CD14-positive monocyte (primary cell): ENCODE measurements around the gene DNAAF5. TPM values are rescaled to one million over a fixed set of nuclear protein-coding genes. Genes with fewer than 3 reads are reported as not detected.

Source experiments
- DNase-seq, 3 donors: peaks; one replicate each; pipeline ENCODE4 v3.0.0-alpha.2; 2011 to 2022
- H2AFZ ChIP-seq: 2 replicates; pipeline ENCODE4 v1.6.0; 2012; ENCODE audit warnings: mild to moderate bottlenecking, low read depth, low read length, inconsistent platforms; ENCODE audit not compliant: insufficient read depth, poor library complexity, severe bottlenecking
- H3K27ac ChIP-seq, 2 donors: 1 replicate in 1 of 2; 2 replicates in 1 of 2; pipeline ENCODE4 v1.5.1; 2012 to 2013; ENCODE audit warnings: low read length in 2 of 2, control low read depth in 1 of 2, inconsistent platforms in 1 of 2, low read depth in 1 of 2, mild to moderate bottlenecking in 1 of 2
- H3K27me3 ChIP-seq, 2 donors: one replicate each; pipeline versions ENCODE4 v1.6.0 to v1.6.1; 2011 to 2013; ENCODE audit warnings: low read length in 2 of 2; ENCODE audit not compliant: control insufficient read depth in 2 of 2, insufficient read depth in 2 of 2
- H3K36me3 ChIP-seq, 2 donors: replicated peaks in 1 of 2; 1 replicate in 1 of 2; 2 replicates in 1 of 2; pipeline versions ENCODE4 v1.5.1 to v1.6.1; 2012 to 2013; ENCODE audit warnings: low read length in 2 of 2, control low read depth in 1 of 2, inconsistent platforms in 1 of 2, mild to moderate bottlenecking in 1 of 2; ENCODE audit not compliant: insufficient read depth in 2 of 2, control insufficient read depth in 1 of 2
- H3K4me1 ChIP-seq, 2 donors: 1 replicate in 1 of 2; 2 replicates in 1 of 2; pipeline versions ENCODE4 v1.5.1 to v1.6.1; 2012 to 2013; ENCODE audit warnings: low read length in 2 of 2, control low read depth in 1 of 2, inconsistent platforms in 1 of 2, mild to moderate bottlenecking in 1 of 2, moderate library complexity in 1 of 2; ENCODE audit not compliant: insufficient read depth in 2 of 2, control insufficient read depth in 1 of 2
- H3K4me2 ChIP-seq: replicated peaks from 2 replicates; pipeline ENCODE3; 2012; ENCODE audit warnings: low read length, moderate library complexity, mild to moderate bottlenecking; ENCODE audit not compliant: poor library complexity, severe bottlenecking; ENCODE audit errors: extremely low read depth
- H3K4me3 ChIP-seq, 3 experiments: fragments of 200-600 bp in 1 of 3; sonication (generic) in 1 of 3; replicated peaks in 1 of 3; 1 replicate in 2 of 3; 2 replicates in 1 of 3; pipeline ENCODE4 v1.5.1; 2011 to 2013; ENCODE audit warnings: low read length in 3 of 3, mild to moderate bottlenecking in 3 of 3, control low read depth in 2 of 3, low read depth in 2 of 3, inconsistent platforms in 1 of 3, moderate library complexity in 1 of 3
- H3K79me2 ChIP-seq: 2 replicates; pipeline ENCODE4 v1.6.0; 2012; ENCODE audit warnings: mild to moderate bottlenecking, control low read depth, inconsistent platforms, low read length, moderate library complexity; ENCODE audit not compliant: insufficient read depth
- H3K9ac ChIP-seq: 2 replicates; pipeline ENCODE4 v1.6.0; 2017; ENCODE audit warnings: low read length, mild to moderate bottlenecking; ENCODE audit not compliant: insufficient read depth, poor library complexity, severe bottlenecking
- H3K9me3 ChIP-seq, 2 donors: replicated peaks in 1 of 2; 1 replicate in 1 of 2; 2 replicates in 1 of 2; pipeline versions ENCODE4 v1.5.1 to v1.6.1; 2012 to 2013; ENCODE audit warnings: low read length in 2 of 2, control low read depth in 1 of 2; ENCODE audit not compliant: control insufficient read depth in 1 of 2, insufficient read depth in 1 of 2
- H4K20me1 ChIP-seq: 2 replicates; pipeline ENCODE4 v1.6.0; 2012; ENCODE audit warnings: mild to moderate bottlenecking, low read length, control low read depth, moderate library complexity; ENCODE audit not compliant: insufficient read depth
- H3K27ac Mint-ChIP-seq, 7 donors: one replicate each; pipeline ENCODE4 v1.8.0; 2020; ENCODE audit warnings: mild to moderate bottlenecking in 7 of 7, mixed read lengths in 7 of 7, moderate library complexity in 6 of 7, inconsistent platforms in 2 of 7
- H3K27me3 Mint-ChIP-seq, 3 donors: one replicate each; pipeline ENCODE4 v1.8.0; 2021 to 2022; ENCODE audit warnings: low read depth in 3 of 3, mild to moderate bottlenecking in 3 of 3, mixed read lengths in 3 of 3, moderate library complexity in 3 of 3, inconsistent platforms in 1 of 3
- H3K36me3 Mint-ChIP-seq, 2 donors: one replicate each; pipeline ENCODE4 v1.8.0; 2020; ENCODE audit warnings: mixed read lengths in 2 of 2, inconsistent platforms in 1 of 2, mild to moderate bottlenecking in 1 of 2
- H3K4me1 Mint-ChIP-seq: one replicate; pipeline ENCODE4 v1.8.0; 2020; ENCODE audit warnings: mild to moderate bottlenecking, mixed read lengths
- H3K4me3 Mint-ChIP-seq, 2 donors: one replicate each; pipeline ENCODE4 v1.8.0; 2020; ENCODE audit warnings: mild to moderate bottlenecking in 2 of 2, mixed read lengths in 2 of 2, moderate library complexity in 1 of 2
- H3K9me3 Mint-ChIP-seq, 7 donors: one replicate each; pipeline ENCODE4 v1.8.0; 2020 to 2022; ENCODE audit warnings: mixed read lengths in 7 of 7, mild to moderate bottlenecking in 6 of 7, moderate library complexity in 6 of 7, inconsistent platforms in 2 of 7
- WGBS: methylation state at CpG from one replicate; pipeline ENCODE4 v1.1.5; 2013; ENCODE audit warnings: missing lambda C conversion rate; ENCODE audit not compliant: insufficient coverage; 5-methylcytosine and 5-hydroxymethylcytosine counted together
- intact Hi-C, 2 donors: fragments of 100-400 bp; cut with micrococcal nuclease; formaldehyde crosslinking; loops; one replicate each; pipeline versions ENCODE4 v1.15.0 to v1.15.1; 2023
- polyA plus RNA-seq, 3 donors: library from polyadenylated mRNA; depleted of rRNA in 1 of 3; unstranded in 2 of 3; stranded (reverse) in 1 of 3; fragments of 300-500 nt in 2 of 3; fragments of >200 nt in 1 of 3; fragmentation: Illumina TruSeq in 2 of 3; gene quantifications; 1 replicate in 2 of 3; 2 replicates in 1 of 3; pipeline ENCODE4 v1.2.3, GENCODE V29; 2012 to 2021
- TF ChIP-seq, protein P1 (sequence below): fragments of 200-600 bp; IDR thresholded peaks from one replicate; pipeline ENCODE4 v1.8.0; 2022; ENCODE audit warnings: antibody characterized with exemption, mild to moderate bottlenecking

DNAAF5 gene
- polyA plus RNA-seq, 3 donors, result 1.2 to 9.6 (median 2.0) TPM

DNA sequence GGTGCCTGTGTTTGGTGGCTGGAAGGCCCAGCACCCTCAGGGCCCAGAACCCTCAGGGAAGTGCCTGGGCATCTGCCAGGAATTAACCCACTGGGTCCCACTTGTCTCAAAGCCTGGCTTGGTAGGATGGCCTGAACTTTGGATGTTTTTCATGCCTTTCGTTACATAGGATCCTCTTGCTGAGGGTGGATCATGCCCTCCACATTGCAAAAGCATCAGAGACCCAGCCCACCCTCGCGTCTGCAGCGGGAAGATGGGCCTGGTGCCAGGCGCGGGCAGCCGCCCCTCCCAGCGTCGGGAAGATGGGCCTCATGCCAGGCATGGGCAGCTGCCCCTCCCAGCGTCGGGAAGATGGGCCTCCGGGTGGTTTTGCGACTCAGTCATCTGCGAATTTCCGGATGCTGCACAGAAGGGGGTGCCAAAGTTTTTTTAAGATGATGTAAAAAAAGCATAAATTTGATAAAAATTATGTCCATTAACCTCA, 52.5 kb downstream of the DNAAF5 start:
- H2AFZ ChIP-seq, result no peak overlapping the region
- H3K27me3 ChIP-seq, result no peaks in the 10 kb centered on the region
- no peak overlapping the region for H3K4me3 Mint-ChIP-seq
- no peak overlapping the region for H3K4me2 ChIP-seq
- H3K79me2 ChIP-seq, result no peaks in the 10 kb centered on the region
- TF ChIP-seq, protein P1, sequence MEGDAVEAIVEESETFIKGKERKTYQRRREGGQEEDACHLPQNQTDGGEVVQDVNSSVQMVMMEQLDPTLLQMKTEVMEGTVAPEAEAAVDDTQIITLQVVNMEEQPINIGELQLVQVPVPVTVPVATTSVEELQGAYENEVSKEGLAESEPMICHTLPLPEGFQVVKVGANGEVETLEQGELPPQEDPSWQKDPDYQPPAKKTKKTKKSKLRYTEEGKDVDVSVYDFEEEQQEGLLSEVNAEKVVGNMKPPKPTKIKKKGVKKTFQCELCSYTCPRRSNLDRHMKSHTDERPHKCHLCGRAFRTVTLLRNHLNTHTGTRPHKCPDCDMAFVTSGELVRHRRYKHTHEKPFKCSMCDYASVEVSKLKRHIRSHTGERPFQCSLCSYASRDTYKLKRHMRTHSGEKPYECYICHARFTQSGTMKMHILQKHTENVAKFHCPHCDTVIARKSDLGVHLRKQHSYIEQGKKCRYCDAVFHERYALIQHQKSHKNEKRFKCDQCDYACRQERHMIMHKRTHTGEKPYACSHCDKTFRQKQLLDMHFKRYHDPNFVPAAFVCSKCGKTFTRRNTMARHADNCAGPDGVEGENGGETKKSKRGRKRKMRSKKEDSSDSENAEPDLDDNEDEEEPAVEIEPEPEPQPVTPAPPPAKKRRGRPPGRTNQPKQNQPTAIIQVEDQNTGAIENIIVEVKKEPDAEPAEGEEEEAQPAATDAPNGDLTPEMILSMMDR, result no peak
- peaks cover 0 to 3% (median 0%) of the 10 kb centered on the region in 3 donors for H3K27me3 Mint-ChIP-seq
- H3K27ac ChIP-seq, result no peak overlapping the region
- peaks cover 0 to 9% (median 5%) of the 10 kb centered on the region in 7 donors for H3K9me3 Mint-ChIP-seq
- intact Hi-C loops, result no loop called here
- no peak overlapping the region for H3K9ac ChIP-seq
- H3K4me1 Mint-ChIP-seq, result no peaks in the 10 kb centered on the region
- 77% methylated on average over 9 of the region's 15 CpGs for WGBS
- H3K36me3 ChIP-seq, result peaks cover 31 to 66% of the 10 kb centered on the region in 2 donors
- H3K9me3 ChIP-seq, result no peaks in the 10 kb centered on the region
- no peak for DNase-seq
- H3K27ac Mint-ChIP-seq, result no peak overlapping the region
- H3K4me3 ChIP-seq, result no peak overlapping the region
- H3K4me1 ChIP-seq, result no peaks in the 10 kb centered on the region
- no peaks in the 10 kb centered on the region for H4K20me1 ChIP-seq
- peaks cover 53 to 77% of the 10 kb centered on the region in 2 donors for H3K36me3 Mint-ChIP-seq

DNA sequence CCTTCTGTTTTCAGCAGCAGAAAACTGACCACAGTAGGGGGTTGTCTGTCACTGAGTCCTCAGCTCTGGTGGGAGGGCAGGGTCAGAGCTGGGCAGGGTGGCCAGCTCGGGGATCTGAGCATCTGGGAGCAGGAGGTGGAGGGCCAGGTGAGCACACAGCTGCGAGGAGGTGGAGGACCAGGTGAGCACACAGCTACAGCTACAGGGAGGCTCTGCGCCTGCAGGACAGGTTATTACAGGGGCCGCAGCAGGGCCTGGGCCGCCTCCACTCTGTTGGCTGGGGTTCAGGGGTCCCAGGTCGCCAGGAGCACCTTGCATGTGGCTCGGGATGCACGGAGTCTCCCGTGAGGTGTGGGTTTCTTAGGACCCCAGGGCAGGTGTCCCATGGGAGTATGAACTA, 53.0 kb downstream of the DNAAF5 start:
- Mint-ChIP-seq H3K4me3 (no peak overlapping the region), H3K4me1 (no peaks in the 10 kb centered on the region), H3K9me3 (peaks cover 0 to 9% (median 5%) of the 10 kb centered on the region in 7 donors), H3K27ac (no peak overlapping the region), H3K36me3 (peaks cover 53 to 82% of the 10 kb centered on the region in 2 donors), H3K27me3 (peaks cover 0 to 3% (median 0%) of the 10 kb centered on the region in 3 donors)
- H3K27me3 ChIP-seq, result no peaks in the 10 kb centered on the region
- H3K36me3 ChIP-seq, result peaks cover 31 to 66% of the 10 kb centered on the region in 2 donors
- H3K79me2 ChIP-seq, result no peaks in the 10 kb centered on the region
- no peaks in the 10 kb centered on the region for H4K20me1 ChIP-seq
- 99% methylated on average over 8 of the region's 9 CpGs for WGBS
- H2AFZ ChIP-seq, result no peak overlapping the region
- no peaks in the 10 kb centered on the region for H3K4me1 ChIP-seq
- H3K27ac ChIP-seq, result no peak overlapping the region
- TF ChIP-seq, protein P1, result no peak
- no peak overlapping the region for H3K4me2 ChIP-seq
- H3K4me3 ChIP-seq, result no peak overlapping the region
- no peaks in the 10 kb centered on the region for H3K9me3 ChIP-seq
- H3K9ac ChIP-seq, result no peak overlapping the region
- no peak for DNase-seq
- intact Hi-C loops, result no loop called here
